IMR-90 (cell line): Measurements from ENCODE around the gene MAPK8IP1. TPM values are rescaled to one million over a fixed set of nuclear protein-coding genes. Genes with fewer than 3 reads are reported as not detected.

ENCODE experiments used
- ATAC-seq: fragments of 200-7000 bp; cut with Tn5 transposase; 2 replicates; pipeline ENCODE4 v1.9.1; 2020; ENCODE audit warnings: low read depth, mild to moderate bottlenecking, moderate library complexity
- BruUV-seq: library from RNA; stranded (reverse); fragments of 400-500 nt; replicated peaks from 2 replicates; lab custom pipeline; 2021; lab: Mats Ljungman, UMichigan
- CTCF ChIA-PET: fragments of 300-600 bp; formaldehyde crosslinking; extraction: SDS; loops from one replicate; lab custom pipeline; 2021; ENCODE audit warnings: antibody characterized with exemption; lab: Yijun Ruan, JAX
- POLR2A ChIA-PET: fragments of 300-600 bp; sonication (Branson Sonifier 250); formaldehyde crosslinking; loops from one replicate; lab custom pipeline; 2022; ENCODE audit warnings: antibody characterized with exemption; ENCODE audit not compliant: unreplicated experiment; lab: Charles Lee
- DNase-seq: peaks from one replicate; pipeline ENCODE4 v3.0.0; 2013
- H2AFZ ChIP-seq: replicated peaks from 2 replicates; pipeline ENCODE3; 2013; ENCODE audit warnings: low read length, mild to moderate bottlenecking; ENCODE audit not compliant: poor library complexity
- H2AK5ac ChIP-seq: 2 replicates; pipeline ENCODE4 v1.6.1; 2013; ENCODE audit warnings: low read depth, low read length, inconsistent platforms
- H2AK9ac ChIP-seq: replicated peaks from 2 replicates; pipeline ENCODE3; 2013; ENCODE audit warnings: mild to moderate bottlenecking, low read depth, low read length, moderate library complexity; ENCODE audit not compliant: poor library complexity
- H2BK120ac ChIP-seq: 2 replicates; pipeline ENCODE4 v1.6.1; 2013; ENCODE audit warnings: low read depth, low read length, inconsistent platforms
- H2BK15ac ChIP-seq: 3 replicates; pipeline ENCODE4 v1.6.1; 2013; ENCODE audit warnings: low read depth, low read length, inconsistent platforms
- H2BK20ac ChIP-seq: 2 replicates; pipeline ENCODE4 v1.6.1; 2013; ENCODE audit warnings: low read depth, mild to moderate bottlenecking, inconsistent platforms, low read length, moderate library complexity
- H2BK5ac ChIP-seq: 2 replicates; pipeline ENCODE4 v1.6.1; 2013; ENCODE audit warnings: mild to moderate bottlenecking, low read depth, low read length, inconsistent platforms; ENCODE audit not compliant: poor library complexity, severe bottlenecking
- H3K14ac ChIP-seq: replicated peaks from 2 replicates; pipeline ENCODE4 v1.6.1; 2013; ENCODE audit warnings: low read depth, low read length, inconsistent platforms
- H3K18ac ChIP-seq: 2 replicates; pipeline ENCODE4 v1.6.1; 2013; ENCODE audit warnings: low read depth, low read length, control low read depth
- H3K23ac ChIP-seq: 2 replicates; pipeline ENCODE4 v1.6.1; 2013; ENCODE audit warnings: low read depth, low read length, inconsistent platforms
- H3K27ac ChIP-seq: 2 replicates; pipeline ENCODE4 v1.5.1; 2013; ENCODE audit warnings: mild to moderate bottlenecking, control low read depth, low read length; ENCODE audit not compliant: insufficient read depth
- H3K27me3 ChIP-seq: 2 replicates; pipeline ENCODE4 v1.6.1; 2013; ENCODE audit warnings: low read length; ENCODE audit not compliant: control insufficient read depth, insufficient read depth
- H3K36me3 ChIP-seq: 2 replicates; pipeline ENCODE4 v1.6.1; 2013; ENCODE audit warnings: low read length, mixed read lengths; ENCODE audit not compliant: control insufficient read depth, insufficient read depth
- H3K4ac ChIP-seq: 2 replicates; pipeline ENCODE4 v1.6.1; 2013; ENCODE audit warnings: low read depth, low read length, inconsistent platforms
- H3K4me1 ChIP-seq: 2 replicates; pipeline ENCODE4 v1.6.1; 2013; ENCODE audit warnings: low read length, mixed read lengths; ENCODE audit not compliant: control insufficient read depth, insufficient read depth
- H3K4me2 ChIP-seq: 2 replicates; pipeline ENCODE4 v1.6.1; 2013; ENCODE audit warnings: low read depth, mild to moderate bottlenecking, control low read depth, low read length, moderate library complexity
- H3K4me3 ChIP-seq: 2 replicates; pipeline ENCODE4 v1.5.1; 2013; ENCODE audit warnings: low read depth, mild to moderate bottlenecking, control low read depth, low read length, moderate library complexity; ENCODE audit not compliant: insufficient read depth
- H3K56ac ChIP-seq: 2 replicates; pipeline ENCODE4 v1.6.1; 2013; ENCODE audit warnings: low read length, inconsistent platforms; ENCODE audit not compliant: insufficient read depth; ENCODE audit errors: extremely low read depth
- H3K79me1 ChIP-seq, 2 experiments: 2 replicates each; pipeline ENCODE4 v1.6.1; 2013; ENCODE audit warnings: low read length in 2 of 2, inconsistent platforms in 1 of 2, low read depth in 1 of 2
- H3K9ac ChIP-seq: 2 replicates; pipeline ENCODE4 v1.6.1; 2013; ENCODE audit warnings: low read depth, low read length, control low read depth
- H3K9me1 ChIP-seq: 2 replicates; pipeline ENCODE4 v1.6.1; 2013; ENCODE audit warnings: low read length, inconsistent platforms; ENCODE audit not compliant: insufficient read depth
- H3K9me3 ChIP-seq: 2 replicates; pipeline ENCODE4 v1.6.1; 2013; ENCODE audit warnings: low read length; ENCODE audit not compliant: control insufficient read depth, insufficient read depth
- H4K20me1 ChIP-seq: 2 replicates; pipeline ENCODE4 v1.6.1; 2013; ENCODE audit warnings: low read length, inconsistent platforms; ENCODE audit not compliant: insufficient read depth
- H4K5ac ChIP-seq: 2 replicates; pipeline ENCODE4 v1.6.1; 2013; ENCODE audit warnings: mild to moderate bottlenecking, low read depth, low read length, control low read depth
- H4K8ac ChIP-seq, 2 experiments: 2 replicates each; pipeline ENCODE4 v1.6.1; 2013; ENCODE audit warnings: low read depth in 2 of 2, low read length in 2 of 2, control low read depth in 1 of 2, inconsistent platforms in 1 of 2
- H4K91ac ChIP-seq: 2 replicates; pipeline ENCODE4 v1.6.1; 2013; ENCODE audit warnings: low read depth, low read length, inconsistent platforms; ENCODE audit not compliant: insufficient read depth
- BHLHE40 ChIP-seq: fragments of 150-350 bp; IDR thresholded peaks from 2 replicates; pipeline ENCODE4 v1.6.1; 2016; ENCODE audit warnings: mild to moderate bottlenecking, low read depth, low read length
- CHD1 ChIP-seq: IDR thresholded peaks from 2 replicates; pipeline ENCODE4 v1.6.1; 2012; ENCODE audit warnings: low read depth, low read length, improper control_type of control experiment
- CTCF ChIP-seq: conservative IDR thresholded peaks from 2 replicates; pipeline ENCODE4 v1.5.1; 2012; ENCODE audit warnings: mild to moderate bottlenecking, low read depth, low read length, improper control_type of control experiment
- ELK1 ChIP-seq: fragments of 150-350 bp; IDR thresholded peaks from 2 replicates; pipeline ENCODE4 v1.6.1; 2016; ENCODE audit warnings: low read depth, mild to moderate bottlenecking, low read length, moderate library complexity, borderline replicate concordance
- FOS ChIP-seq: fragments of 150-350 bp; IDR thresholded peaks from 2 replicates; pipeline ENCODE4 v1.6.1; 2016; ENCODE audit warnings: low read depth, low read length
- MAFK ChIP-seq: IDR thresholded peaks from 2 replicates; pipeline ENCODE4 v1.6.1; 2012; ENCODE audit warnings: low read depth, low read length, improper control_type of control experiment
- MAZ ChIP-seq: IDR thresholded peaks from 2 replicates; pipeline ENCODE4 v1.6.1; 2012; ENCODE audit warnings: low read depth, mild to moderate bottlenecking, low read length, improper control_type of control experiment, moderate library complexity, borderline replicate concordance
- MXI1 ChIP-seq: IDR thresholded peaks from 2 replicates; pipeline ENCODE4 v1.6.1; 2012; ENCODE audit warnings: low read depth, mild to moderate bottlenecking, low read length, moderate library complexity, borderline replicate concordance
- NFE2L2 ChIP-seq: fragments of 150-350 bp; IDR thresholded peaks from 2 replicates; pipeline ENCODE4 v1.6.1; 2016; ENCODE audit warnings: low read depth, mild to moderate bottlenecking, low read length
- POLR2A ChIP-seq: IDR thresholded peaks from 2 replicates; pipeline ENCODE4 v1.6.1; 2012; ENCODE audit warnings: mild to moderate bottlenecking, low read depth, low read length
- RAD21 ChIP-seq: IDR thresholded peaks from 2 replicates; pipeline ENCODE4 v1.6.1; 2012; ENCODE audit warnings: low read length, improper control_type of control experiment
- RCOR1 ChIP-seq: IDR thresholded peaks from 2 replicates; pipeline ENCODE4 v1.6.1; 2012; ENCODE audit warnings: mild to moderate bottlenecking, low read length, improper control_type of control experiment; ENCODE audit not compliant: insufficient replicate concordance
- RFX5 ChIP-seq: IDR thresholded peaks from 2 replicates; pipeline ENCODE4 v1.8.0; 2012; ENCODE audit warnings: low read depth, mild to moderate bottlenecking, low read length, moderate library complexity
- SMC3 ChIP-seq: fragments of 150-350 bp; IDR thresholded peaks from 2 replicates; pipeline ENCODE4 v1.6.1; 2016; ENCODE audit warnings: low read depth, mild to moderate bottlenecking, antibody characterized with exemption, low read length, moderate library complexity
- WGBS, 2 experiments: methylation state at CpG; one replicate each; pipeline versions ENCODE4 v1.1.5 to v1.1.7; 2013; ENCODE audit warnings: missing lambda C conversion rate in 2 of 2; ENCODE audit not compliant: insufficient read length in 1 of 2; ENCODE audit errors: extremely low coverage in 2 of 2; 5-methylcytosine and 5-hydroxymethylcytosine counted together
- dilution Hi-C: fragments of 300-500 bp; cut with HindIII; formaldehyde crosslinking; loops from one replicate; pipeline ENCODE4 v1.14.3; 2018; ENCODE audit warnings: low sequenced_read_pairs; ENCODE audit not compliant: unreplicated experiment
- in situ Hi-C: fragments of 300-500 bp; cut with MboI; formaldehyde crosslinking; loops from 3 replicates; pipeline ENCODE4 v1.14.3; 2019; ENCODE audit warnings: low sequenced_read_pairs, inconsistent platforms, mixed read lengths
- intact Hi-C: fragments of 100-400 bp; cut with micrococcal nuclease; formaldehyde crosslinking; loops from 2 replicates; pipeline ENCODE4 v1.10.0; 2022
- polyA plus RNA-seq, 3 experiments: library from polyadenylated mRNA; depleted of rRNA; stranded (reverse); fragments of >200 nt; gene quantifications; 2 replicates each; pipeline ENCODE4 v1.2.3, GENCODE V29; 2012; ENCODE audit warnings: low replicate concordance in 1 of 3
- total RNA-seq: library from RNA; depleted of rRNA; stranded (reverse); fragments of >200 nt; gene quantifications from 2 replicates; pipeline ENCODE4 v1.2.3, GENCODE V29; 2012
- TF ChIP-seq, protein P1 (sequence below): fragments of 150-350 bp; IDR thresholded peaks from 2 replicates; pipeline ENCODE4 v1.6.1; 2017; ENCODE audit warnings: mild to moderate bottlenecking, antibody characterized with exemption, low read length, low read depth

MAPK8IP1 gene
- total and polyA plus RNA-seq, 2 of the 4 experiments (the other 2 are of a cell fraction), result 6.5 to 9.6 TPM

GRCh38 chr11:45919806-45920530 is 34.5 kb downstream of the MAPK8IP1 start:
- dilution Hi-C loops, result no loop called here
- Histone ChIP-seq H2BK120ac (no peak overlapping the region), H3K4me2 (no peak overlapping the region), H3K56ac (no peak overlapping the region), H4K20me1 (peaks cover 3% of the 10 kb centered on the region), H3K27me3 (peaks cover 35% of the 10 kb centered on the region), H4K91ac (no peak overlapping the region), H3K27ac (no peak overlapping the region), H3K36me3 (peaks cover 10% of the 10 kb centered on the region), H2BK15ac (no peak overlapping the region), H3K79me1 (peaks cover 18 to 25% of the 10 kb centered on the region in 2 experiments), H3K14ac (no peak overlapping the region), H3K9me1 (0 out of 2 replicates have a peak, but pooled peaks cover 8% of the 10 kb centered on the region), H2AK5ac (no peak overlapping the region), H3K4me3 (no peak overlapping the region), H2BK5ac (no peak overlapping the region), H3K9ac (no peak overlapping the region), H4K5ac (no peak overlapping the region), H3K18ac (no peak overlapping the region), H3K4ac (no peak overlapping the region), H2BK20ac (no peak overlapping the region), H2AFZ (no peak overlapping the region), H3K23ac (no peak overlapping the region), H3K9me3 (no peaks in the 10 kb centered on the region), H4K8ac (no peak overlapping the region), H3K4me1 (no peaks in the 10 kb centered on the region), H2AK9ac (no peak overlapping the region)
- WGBS, 2 experiments, result 40% methylated on average over 1 of the region's 13 CpGs; no CpG with 5 or more reads in 1 of the 2 experiments
- ATAC-seq (no peak), DNase-seq (no peak)
- ChIA-PET POLR2A (interaction anchor here (0.6 kb wide), 1 partner anchor 108 kb away, joined by 3 read pairs; no protein-coding TSS in a partner anchor), CTCF (no interaction called here)
- no peak for TF ChIP-seq BHLHE40
- TF ChIP-seq, protein P1, sequence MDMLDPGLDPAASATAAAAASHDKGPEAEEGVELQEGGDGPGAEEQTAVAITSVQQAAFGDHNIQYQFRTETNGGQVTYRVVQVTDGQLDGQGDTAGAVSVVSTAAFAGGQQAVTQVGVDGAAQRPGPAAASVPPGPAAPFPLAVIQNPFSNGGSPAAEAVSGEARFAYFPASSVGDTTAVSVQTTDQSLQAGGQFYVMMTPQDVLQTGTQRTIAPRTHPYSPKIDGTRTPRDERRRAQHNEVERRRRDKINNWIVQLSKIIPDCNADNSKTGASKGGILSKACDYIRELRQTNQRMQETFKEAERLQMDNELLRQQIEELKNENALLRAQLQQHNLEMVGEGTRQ, result no peak
- no peak for TF ChIP-seq POLR2A
- no peak for TF ChIP-seq RCOR1
- TF ChIP-seq NFE2L2, result no peak
- TF ChIP-seq FOS, result no peak
- TF ChIP-seq CHD1, result no peak
- no peak for TF ChIP-seq SMC3
- TF ChIP-seq MXI1, result no peak
- no peak for TF ChIP-seq MAFK
- no peak for TF ChIP-seq RAD21
- TF ChIP-seq CTCF, result no peak
- no peak for TF ChIP-seq ELK1
- TF ChIP-seq RFX5, result no peak
- no peak for TF ChIP-seq MAZ
- intact Hi-C loops, result no loop called here
- in situ Hi-C loops, result no loop called here
- BruUV-seq, result no TSS peak
